Measurements from ENCODE around the gene WDR90. TPM values are rescaled to one million over a fixed set of nuclear protein-coding genes. Genes with fewer than 3 reads are reported as not detected.

Gene WDR90
- total and polyA plus RNA-seq, 2 experiments from 2014 or later, result 25.9 to 42.2 TPM

- 0 out of 2 replicates have a peak overlapping the region, but pooled peaks have one; percentile 23 for H3K27ac Mint-ChIP-seq
- Histone ChIP-seq H3K27me3 (ENCODE audit: insufficient read depth) (no peaks in the 10 kb centered on the region), H2AFZ (no peak overlapping the region), H3K36me3 (ENCODE audit: insufficient read depth) (no peaks in the 10 kb centered on the region; the same call in 1 of the 2 replicates), H3K4me1 (ENCODE audit: insufficient read depth) (peaks cover 5% of the 10 kb centered on the region; the same call in 1 of the 2 replicates), H3K27ac (ENCODE audit: low read depth) (peak overlapping the region; percentile 59; the same call in 1 of the 2 replicates), H3K4me3 (peak overlapping the region; percentile 72), H3K4me2 (peak overlapping the region; percentile 84), H4K20me1 (replicated peaks; ENCODE audit: insufficient read depth) (peaks cover 14% of the 10 kb centered on the region; the same call in 1 of the 2 replicates), H3F3A (replicated peaks; ENCODE audit: low read depth) (peaks cover 24% of the 10 kb centered on the region), H3K9me2 (ENCODE audit: insufficient read depth) (no peaks in the 10 kb centered on the region), H3K79me2 (replicated peaks; ENCODE audit: insufficient read depth) (peaks cover 9% of the 10 kb centered on the region; the same call in 1 of the 2 replicates)
- H3K27me3 Mint-ChIP-seq (ENCODE audit: insufficient read depth, low read depth, poor library complexity), result peaks cover 23% of the 10 kb centered on the region
- no peak for ATAC-seq
- H3K4me3 Mint-ChIP-seq, result peak overlapping the region; percentile 84
- TF ChIP-seq POLR2AphosphoS5 (IDR thresholded peaks at IDR 0.05; ENCODE audit: low read depth), result no peak
- no peak for TF ChIP-seq JUNB (IDR thresholded peaks at IDR 0.05; ENCODE audit: unreplicated experiment)
- TF ChIP-seq ETS1 (IDR thresholded peaks at IDR 0.05), result no peak
- TF ChIP-seq CREB1 (CRISPR knock-in tag; IDR thresholded peaks at IDR 0.05; ENCODE audit: low read depth), result no peak
- TF ChIP-seq STAT1 (IDR thresholded peaks at IDR 0.05; ENCODE audit: unreplicated experiment), result no peak
- TF ChIP-seq EZH2 (IDR thresholded peaks at IDR 0.05; ENCODE audit: low read depth, unreplicated experiment), result no peak
- TF ChIP-seq ZNF462 (CRISPR knock-in tag; IDR thresholded peaks at IDR 0.05), result no peak
- no peak for TF ChIP-seq EZH2phosphoT487 (IDR thresholded peaks at IDR 0.05; ENCODE audit: unreplicated experiment)
- H3K36me3 Mint-ChIP-seq (ENCODE audit: low read depth), result peaks cover 34% of the 10 kb centered on the region
- peaks cover 20% of the 10 kb centered on the region for H3K4me1 Mint-ChIP-seq
- no peaks in the 10 kb centered on the region; the same call in 1 of the 3 replicates for H3K9me3 Mint-ChIP-seq
- no peak for DNase-seq (ENCODE audit: low spot score)
These were observed 34.4 kb downstream of the WDR90 start for GRCh38 chr16:683396-684070.
